Erythroblast (primary cell): Measurements from ENCODE around the gene ADISSP.

Experiments
- DNase-seq, 2 experiments: peaks; one replicate each; lab custom pipeline; 2025; lab: John Stamatoyannopoulos, UW
- GATA1 ChIP-seq: IDR thresholded peaks from 2 replicates; pipeline ENCODE4 v1.6.1; 2011; ENCODE audit warnings: low read depth, mild to moderate bottlenecking, control low read depth, low read length, moderate library complexity
- POLR2A ChIP-seq: IDR thresholded peaks from 2 replicates; pipeline ENCODE4 v1.6.1; 2011; ENCODE audit warnings: mild to moderate bottlenecking, low read length

ADISSP gene

GRCh38 chr20:3727401-3728021 lies 40.0 kb downstream of the ADISSP start:
- no peak for TF ChIP-seq POLR2A
- no peak for TF ChIP-seq GATA1
- DNase-seq, result no peak

- TF ChIP-seq GATA1 (no peak), POLR2A (no peak)
- no peak for DNase-seq
These were observed 43.2 kb downstream of the ADISSP start for GRCh38 chr20:3724356-3724755.

GRCh38 chr20:3723284-3723683 lies 44.3 kb downstream of the ADISSP start:
- DNase-seq, result no peak
- no peak for TF ChIP-seq POLR2A
- TF ChIP-seq GATA1, result no peak

- DNase-seq, result no peak
- no peak for TF ChIP-seq GATA1
- no peak for TF ChIP-seq POLR2A
These were observed 45.6 kb downstream of the ADISSP start for GRCh38 chr20:3721912-3722311.

- no peak for TF ChIP-seq GATA1
- TF ChIP-seq POLR2A, result no peak
These were observed 46.9 kb downstream of the ADISSP start for GRCh38 chr20:3720626-3721025.

GRCh38 chr20:3720068-3720467 lies 47.5 kb downstream of the ADISSP start:
- no peak for TF ChIP-seq POLR2A
- no peak for TF ChIP-seq GATA1
- DNase-seq, result no peak

More at GRCh38 chr20:3720626-3721025, 46.9 kb downstream of the ADISSP start:
- DNase-seq, result no peak

- DNase-seq, result no peak
- TF ChIP-seq POLR2A (no peak), GATA1 (no peak)
These were observed 48.5 kb downstream of the ADISSP start for GRCh38 chr20:3719046-3719445.

GRCh38 chr20:3716195-3716834 lies 51.2 kb downstream of the ADISSP start:
- peak; percentile 58 to 59 for DNase-seq
- TF ChIP-seq POLR2A, result no peak
- TF ChIP-seq GATA1, result no peak

- no peak for TF ChIP-seq GATA1
- no peak for TF ChIP-seq POLR2A
- no peak for DNase-seq
These were observed 53.5 kb downstream of the ADISSP start for GRCh38 chr20:3714092-3714491.

GRCh38 chr20:3712279-3712873 lies 55.2 kb downstream of the ADISSP start, which contains the start of gene SIGLEC1:
TSS of gene SIGLEC1 (minus strand) at chr20:3712600. CDS start at chr20:3707128, 5,472 bp downstream.
- DNase-seq, result no peak
- TF ChIP-seq POLR2A (no peak), GATA1 (no peak)

GRCh38 chr20:3711484-3711941 lies 56.0 kb downstream of the ADISSP start:
- TF ChIP-seq GATA1 (no peak), POLR2A (no peak)
- DNase-seq, result no peak

- DNase-seq, result peak; percentile 64 to 81
- no peak for TF ChIP-seq GATA1
- no peak for TF ChIP-seq POLR2A
These were observed 56.7 kb downstream of the ADISSP start for GRCh38 chr20:3710703-3711483.

- TF ChIP-seq GATA1 (no peak), POLR2A (no peak)
These were observed 57.5 kb downstream of the ADISSP start for GRCh38 chr20:3710011-3710466.

More at GRCh38 chr20:3710011-3710466, 57.5 kb downstream of the ADISSP start:
- no peak for DNase-seq
